H1 (cell line): Measurements from ENCODE around the gene TDRD3. TPM values are rescaled to one million over a fixed set of nuclear protein-coding genes. Genes with fewer than 3 reads are reported as not detected.

ENCODE experiments used
- CTCF ChIA-PET: fragments of 300-600 bp; sonication (Branson Sonifier 250); formaldehyde crosslinking; loops from one replicate; lab custom pipeline; 2021; ENCODE audit not compliant: partially characterized antibody; lab: Charles Lee
- POLR2A ChIA-PET: fragments of 300-600 bp; sonication (Branson Sonifier 250); formaldehyde crosslinking; loops from one replicate; lab custom pipeline; 2021; ENCODE audit warnings: inconsistent platforms; ENCODE audit not compliant: partially characterized antibody; lab: Charles Lee
- DNase-seq, 2 experiments: peaks; one replicate each; pipeline versions ENCODE4 v3.0.0 to v3.0.0-alpha.2; 2010 to 2022; ENCODE audit warnings: low spot score in 2 of 2, low read depth in 1 of 2, mixed read lengths in 1 of 2
- FAIRE-seq: peaks from 2 replicates; lab custom pipeline; 2011; peaks lifted over from hg19 to GRCh38; lab: Jason Lieb, UNC
- H2AFZ ChIP-seq: 2 replicates; pipeline ENCODE4 v1.8.1; 2012; ENCODE audit warnings: low read length, inconsistent platforms
- H2AK5ac ChIP-seq: 2 replicates; pipeline ENCODE4 v1.6.1; 2013; ENCODE audit warnings: low read depth, low read length
- H2BK120ac ChIP-seq: replicated peaks from 2 replicates; pipeline ENCODE3; 2013; ENCODE audit warnings: low read depth, low read length, inconsistent platforms
- H2BK12ac ChIP-seq: 2 replicates; pipeline ENCODE4 v1.6.1; 2013; ENCODE audit warnings: low read depth, low read length
- H2BK15ac ChIP-seq: 2 replicates; pipeline ENCODE4 v1.6.1; 2013; ENCODE audit warnings: low read length
- H2BK20ac ChIP-seq: 2 replicates; pipeline ENCODE4 v1.6.1; 2013; ENCODE audit warnings: low read length
- H2BK5ac ChIP-seq: 2 replicates; pipeline ENCODE4 v1.6.1; 2013; ENCODE audit warnings: low read depth, low read length
- H3K14ac ChIP-seq: 2 replicates; pipeline ENCODE4 v1.6.1; 2013; ENCODE audit warnings: inconsistent platforms; ENCODE audit not compliant: insufficient read length
- H3K18ac ChIP-seq: 2 replicates; pipeline ENCODE4 v1.6.1; 2013; ENCODE audit warnings: low read length; ENCODE audit errors: extremely low read depth
- H3K23ac ChIP-seq: 2 replicates; pipeline ENCODE4 v1.6.1; 2013; ENCODE audit warnings: inconsistent platforms; ENCODE audit not compliant: insufficient read length
- H3K23me2 ChIP-seq: 2 replicates; pipeline ENCODE4 v1.6.1; 2013; ENCODE audit warnings: low read depth, low read length
- H3K27ac ChIP-seq: 2 replicates; pipeline ENCODE4 v1.6.1; 2011; ENCODE audit warnings: low read depth, low read length, inconsistent platforms
- H3K27me3 ChIP-seq, 4 experiments: replicated peaks in 1 of 4; 1 replicate in 1 of 4; 2 replicates in 3 of 4; pipeline versions ENCODE4 v1.6.1 to v1.8.1; 2011 to 2013; ENCODE audit warnings: low read length in 3 of 4, mild to moderate bottlenecking in 3 of 4, inconsistent platforms in 2 of 4, mixed read lengths in 2 of 4, moderate library complexity in 1 of 4; ENCODE audit not compliant: control insufficient read depth in 3 of 4, insufficient read depth in 3 of 4; ENCODE audit errors: extremely low read depth in 1 of 4
- H3K36me3 ChIP-seq, 4 experiments: 2 replicates each; pipeline versions ENCODE4 v1.6.1 to v1.8.1; 2011 to 2013; ENCODE audit warnings: mild to moderate bottlenecking in 4 of 4, low read length in 3 of 4, moderate library complexity in 2 of 4, control low read depth in 1 of 4, inconsistent platforms in 1 of 4; ENCODE audit not compliant: insufficient read depth in 4 of 4, control insufficient read depth in 2 of 4
- H3K4ac ChIP-seq: replicated peaks from 2 replicates; pipeline ENCODE3; 2013; ENCODE audit warnings: low read length, low read depth, mixed read lengths, inconsistent platforms; ENCODE audit not compliant: insufficient read length
- H3K4me1 ChIP-seq, 4 experiments: replicated peaks in 1 of 4; 1 replicate in 1 of 4; 2 replicates in 3 of 4; pipeline versions ENCODE4 v1.6.1 to v1.8.1; 2011 to 2013; ENCODE audit warnings: low read length in 3 of 4, inconsistent platforms in 2 of 4, mixed read lengths in 1 of 4; ENCODE audit not compliant: insufficient read depth in 4 of 4, control insufficient read depth in 3 of 4
- H3K4me2 ChIP-seq, 2 experiments: 2 replicates each; pipeline versions ENCODE4 v1.6.1 to v1.8.1; 2011 to 2013; ENCODE audit warnings: low read depth in 2 of 2, low read length in 2 of 2, control low read depth in 1 of 2, inconsistent platforms in 1 of 2, mild to moderate bottlenecking in 1 of 2; ENCODE audit not compliant: insufficient read depth in 1 of 2
- H3K4me3 ChIP-seq, 4 experiments: fragments of 200-600, 300-600 bp in 1 of 4; sonication (generic), shearing (Covaris generic), sonication (Bioruptor Twin) in 1 of 4; 2 replicates each; pipeline versions ENCODE4 v1.5.1 to v1.8.1; 2011 to 2016; ENCODE audit warnings: low read length in 4 of 4, low read depth in 3 of 4, control low read depth in 2 of 4, inconsistent platforms in 2 of 4, mild to moderate bottlenecking in 2 of 4, mixed read lengths in 1 of 4, moderate library complexity in 1 of 4; ENCODE audit not compliant: insufficient read depth in 2 of 4; ENCODE audit errors: extremely low read depth in 1 of 4
- H3K56ac ChIP-seq: replicated peaks from 2 replicates; pipeline ENCODE3; 2013; ENCODE audit warnings: low read depth, mild to moderate bottlenecking, mixed read lengths, low read length, inconsistent platforms; ENCODE audit not compliant: insufficient read length
- H3K79me1 ChIP-seq: 2 replicates; pipeline ENCODE4 v1.6.1; 2013; ENCODE audit warnings: low read depth, low read length, control low read depth
- H3K79me2 ChIP-seq, 2 experiments: 2 replicates each; pipeline versions ENCODE4 v1.6.1 to v1.8.1; 2012 to 2013; ENCODE audit warnings: low read length in 2 of 2, mild to moderate bottlenecking in 2 of 2, inconsistent platforms in 1 of 2; ENCODE audit not compliant: insufficient read depth in 2 of 2, control insufficient read depth in 1 of 2
- H3K9ac ChIP-seq, 4 experiments: replicated peaks in 1 of 4; 1 replicate in 1 of 4; 2 replicates in 3 of 4; pipeline versions ENCODE4 v1.6.1 to v1.8.1; 2011 to 2013; ENCODE audit warnings: low read depth in 3 of 4, low read length in 3 of 4, control low read depth in 2 of 4, mild to moderate bottlenecking in 2 of 4, moderate library complexity in 2 of 4, inconsistent platforms in 1 of 4; ENCODE audit errors: extremely low read depth in 1 of 4
- H3K9me3 ChIP-seq, 2 experiments: 2 replicates each; pipeline versions ENCODE4 v1.6.1 to v1.8.1; 2012 to 2013; ENCODE audit warnings: mild to moderate bottlenecking in 2 of 2, moderate library complexity in 2 of 2, control low read depth in 1 of 2, inconsistent platforms in 1 of 2, low read depth in 1 of 2, low read length in 1 of 2, mixed read lengths in 1 of 2; ENCODE audit not compliant: insufficient read depth in 2 of 2
- H4K20me1 ChIP-seq, 2 experiments: replicated peaks in 1 of 2; 2 replicates each; pipeline versions ENCODE3 to v1.8.1; 2011 to 2013; ENCODE audit warnings: inconsistent platforms in 2 of 2, low read length in 2 of 2, mild to moderate bottlenecking in 1 of 2; ENCODE audit not compliant: insufficient read depth in 2 of 2, control insufficient read depth in 1 of 2
- H4K5ac ChIP-seq: 2 replicates; pipeline ENCODE4 v1.6.1; 2013; ENCODE audit warnings: low read length, low read depth, mixed read lengths, inconsistent platforms; ENCODE audit not compliant: insufficient read length
- H4K8ac ChIP-seq: 2 replicates; pipeline ENCODE4 v1.8.0; 2013; ENCODE audit warnings: mild to moderate bottlenecking, moderate library complexity, low read length, inconsistent platforms; ENCODE audit not compliant: insufficient read depth; ENCODE audit errors: extremely low read depth
- H4K91ac ChIP-seq: replicated peaks from 2 replicates; pipeline ENCODE3; 2013; ENCODE audit warnings: low read length, mixed read lengths, inconsistent platforms; ENCODE audit not compliant: insufficient read length
- ASH2L ChIP-seq: fragments of 200-600, 300-600 bp; sonication (generic); IDR thresholded peaks from one replicate; pipeline ENCODE4 v1.7.1; 2017; ENCODE audit warnings: low read length
- CREB1 ChIP-seq: IDR thresholded peaks from 2 replicates; pipeline ENCODE4 v1.6.1; 2012; ENCODE audit warnings: inconsistent platforms
- CTCF ChIP-seq, 3 experiments: IDR thresholded peaks; 1 replicate in 2 of 3; 2 replicates in 1 of 3; pipeline versions ENCODE4 v1.5.1 to v1.6.1; 2011; ENCODE audit warnings: low read length in 3 of 3, mild to moderate bottlenecking in 3 of 3, inconsistent platforms in 2 of 3, low read depth in 1 of 3, moderate library complexity in 1 of 3; ENCODE audit not compliant: insufficient read depth in 1 of 3; ENCODE audit errors: control extremely low read depth in 1 of 3
- E2F6 ChIP-seq: IDR thresholded peaks from 2 replicates; pipeline ENCODE4 v1.6.1; 2012; ENCODE audit warnings: inconsistent platforms
- EGR1 ChIP-seq: IDR thresholded peaks from 2 replicates; pipeline ENCODE4 v1.6.1; 2011; ENCODE audit warnings: low read depth, low read length, borderline replicate concordance
- FOSL1 ChIP-seq: IDR thresholded peaks from 2 replicates; pipeline ENCODE4 v1.6.1; 2011; ENCODE audit warnings: mild to moderate bottlenecking, low read depth, low read length, moderate library complexity; ENCODE audit not compliant: insufficient read depth
- GABPA ChIP-seq: IDR thresholded peaks from 2 replicates; pipeline ENCODE4 v1.6.1; 2011; ENCODE audit warnings: mild to moderate bottlenecking, low read length, moderate library complexity, borderline replicate concordance; ENCODE audit not compliant: insufficient read depth
- HDAC6 ChIP-seq: IDR thresholded peaks from one replicate; pipeline ENCODE4 v1.7.1; 2012; ENCODE audit warnings: low read depth, mild to moderate bottlenecking, inconsistent platforms, low read length, moderate library complexity
- JUN ChIP-seq: IDR thresholded peaks from 2 replicates; pipeline ENCODE4 v1.6.1; 2011; ENCODE audit warnings: low read depth, mild to moderate bottlenecking, improper control_type of control experiment, low read length
- JUND ChIP-seq: IDR thresholded peaks from 2 replicates; pipeline ENCODE4 v1.6.1; 2011; ENCODE audit warnings: mild to moderate bottlenecking, improper control_type of control experiment, low read length
- MAFK ChIP-seq: IDR thresholded peaks from 2 replicates; pipeline ENCODE4 v1.6.1; 2012; ENCODE audit warnings: low read depth, mild to moderate bottlenecking, improper control_type of control experiment, low read length
- POLR2A ChIP-seq, 2 experiments: IDR thresholded peaks; 1 replicate in 1 of 2; 2 replicates in 1 of 2; pipeline ENCODE4 v1.6.1; 2011; ENCODE audit warnings: low read depth in 2 of 2, low read length in 2 of 2, mild to moderate bottlenecking in 2 of 2; ENCODE audit errors: control extremely low read depth in 1 of 2
- POLR2AphosphoS5 ChIP-seq: IDR thresholded peaks from 2 replicates; pipeline ENCODE4 v1.6.1; 2011; ENCODE audit warnings: low read depth, low read length
- SIX5 ChIP-seq: IDR thresholded peaks from 2 replicates; pipeline ENCODE4 v1.6.1; 2011; ENCODE audit warnings: mild to moderate bottlenecking, low read depth, low read length
- polyA plus RNA-seq, 7 experiments: library from polyadenylated mRNA; depleted of rRNA in 3 of 7; stranded (reverse) in 5 of 7; unstranded in 2 of 7; fragments of >200 nt in 5 of 7; fragments of 200-250 nt in 2 of 7; gene quantifications; 1 replicate in 5 of 7; 2 replicates in 1 of 7; 4 replicates in 1 of 7; pipeline versions ENCODE4 v1.2.1 to v1.2.3, GENCODE V29; 2011 to 2013; ENCODE audit warnings: missing spikeins in 2 of 7, mixed read lengths in 2 of 7
- total RNA-seq: library from RNA; stranded (reverse); fragmentation: NEBNext Ultra II Directional; extraction: Animal tissue kit (Norgen Biotek cat#: 25700); gene quantifications from 2 replicates; pipeline ENCODE4 v1.2.1, GENCODE V29; 2021

Gene TDRD3
- total and polyA plus RNA-seq, 2 of the 8 experiments (the other 6 are each of a cell fraction or from before 2014, with no cell fraction given) = 2.5 to 14.7 TPM

- Histone ChIP-seq H2AK5ac (no peak overlapping the region), H4K8ac (no peak overlapping the region), H4K91ac (no peak overlapping the region), H3K79me1 (no peaks in the 10 kb centered on the region), H3K4ac (no peak overlapping the region), H3K14ac (no peak overlapping the region), H2AFZ (no peak overlapping the region), H3K4me3 (no peak overlapping the region), H2BK20ac (no peak overlapping the region), H3K4me1 (no peaks in the 10 kb centered on the region), H3K36me3 (no peaks in the 10 kb centered on the region), H3K9me3 (no peaks in the 10 kb centered on the region), H2BK12ac (no peak overlapping the region), H3K27ac (no peak overlapping the region), H3K79me2 (no peaks in the 10 kb centered on the region), H3K18ac (no peak overlapping the region), H2BK15ac (no peak overlapping the region), H3K27me3 (no peaks in the 10 kb centered on the region), H4K20me1 (no peaks in the 10 kb centered on the region), H3K4me2 (no peak overlapping the region), H3K9ac (no peak overlapping the region), H3K23me2 (no peaks in the 10 kb centered on the region), H3K56ac (no peak overlapping the region), H2BK120ac (no peak overlapping the region), H3K23ac (no peak overlapping the region), H4K5ac (no peak overlapping the region), H2BK5ac (no peak overlapping the region)
- ChIA-PET POLR2A (no interaction called here), CTCF (no interaction called here)
- no peak for DNase-seq
- no peak for FAIRE-seq
- TF ChIP-seq POLR2A (IDR thresholded peaks at IDR 0.05; ENCODE audit: control extremely low read depth in 1 of 2, low read depth in 2 of 2, low read length in 2 of 2) = no peak
- TF ChIP-seq EGR1 = no peak
- TF ChIP-seq E2F6 = no peak
- TF ChIP-seq FOSL1 = no peak
- TF ChIP-seq GABPA = no peak
- TF ChIP-seq CTCF (IDR thresholded peaks at IDR 0.05; ENCODE audit: control extremely low read depth in 1 of 3, insufficient read depth in 1 of 3, low read depth in 1 of 3, low read length in 3 of 3) = no peak
- no peak for TF ChIP-seq POLR2AphosphoS5
- TF ChIP-seq SIX5 = no peak
- TF ChIP-seq HDAC6 = no peak
- TF ChIP-seq JUN = no peak
- no peak for TF ChIP-seq JUND
- no peak for TF ChIP-seq ASH2L
- TF ChIP-seq MAFK = no peak
- no peak for TF ChIP-seq CREB1
Observed at GRCh38 chr13:60356970-60357369, 40.0 kb upstream of the TDRD3 start.
